Non-pigmented ciliary epithelial cell (primary cell): ENCODE measurements around the gene MRPL14.

Experiments used
- DNase-seq: peaks from one replicate; pipeline ENCODE4 v3.0.0-alpha.2; 2010; ENCODE audit warnings: low read depth

MRPL14 gene

DNA sequence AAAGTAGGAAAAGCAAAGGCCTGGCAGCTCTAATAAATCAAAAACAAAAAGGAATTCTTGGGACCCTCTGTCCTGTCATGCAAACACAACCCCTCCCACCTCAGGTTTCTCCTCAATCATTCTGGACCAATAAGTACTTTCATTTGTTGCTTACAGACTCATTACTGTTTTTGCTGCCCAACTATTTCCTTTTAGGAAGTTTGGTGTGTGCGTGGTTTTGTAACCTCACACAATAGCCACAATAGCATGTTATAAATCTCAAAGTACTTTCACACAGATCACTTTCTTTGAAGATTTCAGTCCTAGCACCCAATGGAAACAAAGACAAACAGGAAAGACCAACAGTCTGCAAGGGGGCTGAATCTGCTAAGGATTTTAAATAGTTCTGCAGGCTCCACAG, 4.5 kb downstream of the MRPL14 start:
- DNase-seq, result no peak

DNA sequence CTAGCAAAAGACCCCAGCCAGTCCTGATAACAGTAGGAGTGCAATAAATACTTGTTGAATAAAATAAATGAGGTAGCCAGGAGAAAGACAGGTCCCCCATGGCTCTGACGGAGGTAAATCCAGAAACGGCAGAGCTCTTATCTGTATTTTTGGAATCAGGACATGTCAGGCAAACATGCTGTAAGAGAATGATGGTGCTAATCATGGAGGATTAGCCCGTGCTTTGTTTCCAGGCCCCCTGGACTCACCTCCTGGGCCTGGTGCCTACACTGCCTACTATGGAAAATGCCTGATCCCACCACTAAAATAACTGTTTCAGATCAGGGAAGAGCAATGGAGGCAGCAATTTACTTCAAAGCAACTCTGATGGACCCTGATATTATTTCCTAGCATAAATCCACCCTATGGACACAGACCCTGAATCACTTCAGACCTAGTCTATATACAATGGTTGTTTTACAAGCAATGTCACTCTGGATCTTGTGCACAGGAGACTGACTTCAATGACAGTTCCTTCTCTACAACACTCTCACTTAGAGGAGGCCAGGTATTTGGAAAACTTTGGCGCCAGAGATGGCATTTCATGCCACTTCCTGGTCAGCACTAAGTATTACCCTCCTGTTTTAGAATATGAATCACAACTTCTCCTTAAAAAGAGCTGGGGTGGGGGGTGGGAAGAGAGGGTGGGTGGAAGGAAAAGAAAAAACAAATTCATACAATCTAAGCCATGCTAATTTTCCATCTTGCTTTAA, 6.4 kb downstream of the MRPL14 start:
- no peak for DNase-seq

DNA sequence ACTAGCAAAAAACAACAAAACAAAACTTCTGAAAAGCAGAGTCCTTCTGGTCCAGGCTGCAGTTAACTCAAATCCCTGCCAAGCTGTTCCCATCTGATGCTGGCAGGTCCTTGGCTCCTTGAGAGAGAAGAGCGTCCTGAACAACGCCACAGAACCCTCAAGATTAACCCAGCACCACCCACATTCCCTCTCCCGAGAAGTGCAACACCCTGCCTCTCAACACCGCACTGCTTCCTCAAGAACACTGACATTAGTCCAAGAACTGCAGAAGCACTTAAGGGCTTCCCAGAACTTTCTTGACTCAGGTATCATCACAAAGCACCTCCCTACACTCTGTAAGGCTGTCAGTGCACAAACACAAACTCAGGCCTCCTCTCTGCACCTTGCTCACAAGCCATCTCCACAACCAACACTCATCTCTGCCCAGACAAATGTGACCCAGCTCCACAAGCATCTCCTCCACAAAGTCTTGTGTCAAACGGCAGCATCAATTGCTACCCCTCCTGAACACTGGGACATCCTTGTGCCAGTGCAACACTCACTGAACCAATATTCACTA, 7.5 kb downstream of the MRPL14 start:
- no peak for DNase-seq

DNA sequence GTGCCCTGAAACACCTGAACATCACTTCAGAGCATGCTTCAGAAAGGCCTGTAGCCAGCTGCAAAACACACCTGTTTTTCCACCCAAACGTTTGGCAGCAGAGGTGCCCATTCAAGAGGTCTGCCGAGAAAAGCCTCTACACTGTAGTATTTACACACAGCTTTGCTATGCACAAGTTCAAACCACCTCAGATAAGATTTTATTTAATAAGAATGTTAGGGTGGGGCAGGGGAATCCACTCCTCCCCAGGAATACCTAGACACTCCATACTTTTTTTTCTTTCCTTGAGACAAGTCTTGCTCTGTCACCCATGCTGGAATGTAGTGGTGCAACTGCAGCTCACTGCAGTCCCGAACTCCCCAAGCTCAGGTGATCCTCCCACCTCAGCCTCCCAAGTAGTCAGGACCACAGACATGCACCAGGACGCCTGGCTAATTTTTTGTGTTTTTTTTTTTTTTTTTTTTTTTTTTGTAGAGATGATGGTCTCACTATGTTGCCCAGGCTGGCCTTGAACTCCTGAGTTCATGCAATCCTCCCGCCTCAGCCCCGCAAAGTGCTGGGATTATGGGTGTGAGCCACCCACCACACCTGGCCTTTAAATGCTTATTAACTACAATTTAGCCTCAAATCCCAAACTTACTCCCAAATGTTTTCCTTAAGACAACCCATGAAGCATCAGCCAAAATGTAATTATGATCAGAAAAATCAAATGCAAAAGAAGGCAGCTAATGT, 9.7 kb downstream of the MRPL14 start:
- no peak for DNase-seq

DNA sequence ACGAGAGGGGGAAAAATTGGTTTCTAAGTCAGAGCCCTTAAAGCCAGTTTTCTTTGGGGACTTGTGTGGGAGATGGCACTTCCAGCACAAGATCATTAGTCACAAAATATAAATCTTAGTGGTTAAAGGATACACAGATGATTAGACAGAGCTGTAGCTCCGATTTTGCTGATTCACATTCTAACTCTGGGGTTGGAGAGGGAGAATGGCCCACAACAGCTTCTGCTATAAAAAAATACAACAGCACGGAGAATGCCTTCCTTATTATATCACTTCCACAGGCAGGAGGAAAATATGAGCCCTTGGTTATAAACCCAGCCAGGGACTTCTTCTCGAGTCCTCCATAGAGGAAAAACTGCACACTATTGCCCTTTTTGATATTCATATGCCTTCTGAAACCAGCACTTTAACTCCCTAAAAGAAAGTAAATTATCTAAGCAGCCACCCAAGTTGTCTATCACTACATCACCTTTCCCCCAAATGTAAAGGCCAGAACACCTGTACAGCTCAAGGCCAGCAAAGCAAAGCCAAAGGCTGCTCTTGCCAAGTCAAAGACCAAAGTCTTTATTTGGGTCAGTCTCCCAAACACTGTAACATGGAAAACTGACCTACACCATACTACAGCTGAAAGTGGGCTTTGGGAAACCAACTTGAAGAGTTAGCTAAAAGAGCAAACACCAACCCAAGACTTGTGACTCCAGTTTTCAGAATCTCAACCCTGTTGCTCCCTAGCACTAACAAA, 10.4 kb downstream of the MRPL14 start:
- DNase-seq, result peak; percentile 84

DNA sequence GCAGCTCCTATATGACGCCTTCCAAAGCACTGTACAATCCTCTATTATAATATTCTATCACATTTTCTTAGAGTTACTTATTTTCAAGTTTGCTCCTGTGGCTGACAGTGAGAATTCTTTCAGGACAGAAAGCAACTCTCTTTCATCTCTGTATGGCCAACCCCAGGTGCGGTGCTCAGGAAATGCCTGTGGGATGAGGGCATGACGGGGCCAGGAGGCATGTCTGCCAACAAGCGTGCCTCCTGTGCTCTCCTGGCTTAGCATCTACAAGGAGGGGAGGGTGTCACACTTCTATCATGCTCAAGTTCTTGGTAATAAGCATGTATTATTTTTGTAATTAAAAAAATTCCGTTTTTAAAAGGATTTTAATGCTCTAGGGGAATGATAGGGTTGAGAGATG, 11.4 kb downstream of the MRPL14 start:
- DNase-seq, result no peak

DNA sequence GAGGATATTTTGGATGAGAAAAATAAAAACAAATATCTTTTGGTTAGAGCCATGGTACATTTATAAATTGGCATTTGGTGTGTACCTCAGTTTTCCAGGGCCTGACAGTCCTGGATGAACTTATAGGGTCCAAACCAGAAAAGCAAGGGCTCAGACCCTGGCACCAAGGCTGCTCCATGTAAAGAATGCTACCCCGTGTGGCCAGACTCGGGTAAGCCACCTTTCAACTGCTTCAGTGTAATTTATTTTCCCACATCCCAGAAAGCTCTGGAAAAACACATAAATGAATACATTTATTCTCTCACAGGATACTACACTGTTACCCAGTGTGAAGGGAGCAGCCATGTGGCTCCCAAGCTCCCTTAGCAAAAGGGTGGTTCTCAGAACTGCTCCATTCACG, 13.8 kb downstream of the MRPL14 start:
- DNase-seq, result no peak

DNA sequence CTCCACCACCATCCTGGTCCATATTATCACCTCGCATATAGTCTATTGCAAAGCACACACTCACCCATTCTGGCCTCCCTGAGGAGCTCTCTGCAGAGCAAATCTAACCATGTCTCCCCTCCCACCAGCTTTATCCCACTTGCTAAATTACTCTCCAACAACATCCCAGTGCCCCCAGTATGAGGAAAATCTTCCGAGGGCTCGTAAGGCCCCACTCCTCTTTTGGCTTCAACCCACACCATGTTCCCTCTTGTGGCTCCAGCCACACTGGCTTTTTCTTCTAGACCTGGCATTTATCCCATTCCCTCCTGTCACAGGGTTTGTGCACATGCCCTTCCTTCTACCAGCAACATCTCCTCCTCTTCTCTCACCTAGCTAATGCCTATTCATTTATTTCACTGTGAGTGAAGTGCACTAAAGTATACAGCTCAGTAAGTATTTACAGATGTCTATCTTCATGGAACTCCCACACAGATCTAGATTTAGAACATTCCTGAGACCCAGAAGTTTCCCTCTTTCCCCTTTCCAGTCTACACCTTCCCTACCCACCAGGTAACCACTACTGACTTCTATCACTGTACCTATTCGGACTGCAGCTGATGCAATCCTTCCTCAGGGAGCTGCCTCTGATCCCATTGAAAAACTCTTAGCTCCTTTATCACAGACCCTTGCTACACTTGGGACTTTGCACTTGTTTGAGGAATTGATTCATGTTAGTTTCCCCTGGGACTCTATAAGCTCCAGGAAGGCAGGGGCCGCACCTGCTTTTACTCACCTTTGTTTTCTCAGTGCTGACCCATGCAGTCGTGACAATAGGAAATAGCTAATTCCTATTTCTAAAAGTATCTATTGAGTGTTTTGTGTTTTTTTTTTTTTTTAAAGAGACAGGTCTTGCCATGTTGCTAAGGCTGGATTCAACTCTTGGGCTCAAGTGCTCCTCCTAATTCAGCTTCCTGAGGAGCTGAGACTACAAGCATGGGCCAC, 15.5 kb downstream of the MRPL14 start:
- DNase-seq, result no peak

DNA sequence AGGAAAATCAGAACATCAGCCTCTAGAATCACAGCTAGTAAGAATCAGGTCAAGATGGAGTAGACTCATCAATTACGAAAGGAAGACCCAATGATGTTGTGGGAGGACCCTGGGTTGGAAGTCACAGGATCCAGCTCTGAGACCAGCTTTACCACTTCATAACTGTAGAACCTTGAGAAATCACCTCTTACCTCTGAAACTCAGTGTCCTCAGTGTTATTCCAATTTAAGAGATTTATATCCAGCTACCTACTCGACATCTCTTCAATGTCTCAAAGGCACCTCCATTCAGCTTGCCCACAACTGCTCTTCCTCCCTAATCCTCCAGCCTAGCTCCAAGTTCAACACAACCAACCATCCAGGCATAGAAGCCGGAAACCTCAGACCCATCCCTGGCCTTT, 16.3 kb downstream of the MRPL14 start:
- DNase-seq, result no peak

DNA sequence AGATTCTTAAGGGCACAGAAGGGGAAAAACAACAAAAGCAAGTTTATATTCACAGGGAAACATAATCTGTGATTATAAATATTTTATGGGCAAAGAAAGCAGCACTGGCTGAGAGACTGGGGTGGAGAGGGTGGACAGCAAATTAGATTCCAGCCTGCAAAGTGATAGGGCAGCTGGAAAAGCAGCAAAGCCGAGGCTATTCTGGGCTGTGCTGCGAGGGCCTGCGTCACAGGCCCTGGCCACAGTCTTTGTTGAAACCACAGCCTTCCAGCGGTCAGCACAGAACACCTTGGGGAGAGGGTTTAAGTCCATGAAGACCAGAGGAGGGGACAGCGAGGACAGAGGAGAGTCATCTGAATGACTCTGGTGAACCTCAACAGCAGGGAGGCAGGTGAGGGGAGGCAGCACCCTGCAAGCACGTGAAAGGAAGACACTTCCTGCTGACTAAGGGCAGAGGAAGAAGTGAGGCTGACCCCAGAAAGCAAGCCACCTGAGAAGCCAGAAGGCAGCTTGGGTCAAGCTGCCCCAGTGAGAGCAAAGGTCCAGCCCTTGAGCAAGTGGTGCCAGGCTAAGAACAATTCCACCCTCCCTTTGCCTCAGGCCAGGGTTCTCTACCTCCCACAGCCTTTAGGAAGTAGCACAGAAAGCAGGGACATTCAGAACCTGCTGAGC, 17.1 kb downstream of the MRPL14 start:
- DNase-seq, result no peak

DNA sequence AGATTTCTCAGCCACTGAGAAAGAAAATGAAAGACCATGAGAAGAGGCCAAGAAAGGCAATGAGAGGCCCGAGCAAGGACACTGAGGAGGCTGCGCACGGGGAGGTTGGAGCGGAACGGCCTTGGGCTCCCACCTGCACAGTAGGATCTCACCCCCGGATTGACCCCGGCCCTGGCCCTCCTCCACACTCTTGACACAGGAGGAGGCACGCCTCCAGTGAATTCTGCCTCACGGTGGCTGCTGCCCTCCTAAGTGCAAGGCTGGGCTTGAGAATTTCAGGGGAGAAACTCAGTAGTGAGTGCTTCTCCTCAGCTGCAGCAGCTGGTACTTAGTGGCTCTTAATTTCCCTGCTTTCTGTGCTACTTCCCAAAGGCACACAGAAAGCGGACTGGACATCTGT, 18.0 kb downstream of the MRPL14 start:
- no peak for DNase-seq

DNA sequence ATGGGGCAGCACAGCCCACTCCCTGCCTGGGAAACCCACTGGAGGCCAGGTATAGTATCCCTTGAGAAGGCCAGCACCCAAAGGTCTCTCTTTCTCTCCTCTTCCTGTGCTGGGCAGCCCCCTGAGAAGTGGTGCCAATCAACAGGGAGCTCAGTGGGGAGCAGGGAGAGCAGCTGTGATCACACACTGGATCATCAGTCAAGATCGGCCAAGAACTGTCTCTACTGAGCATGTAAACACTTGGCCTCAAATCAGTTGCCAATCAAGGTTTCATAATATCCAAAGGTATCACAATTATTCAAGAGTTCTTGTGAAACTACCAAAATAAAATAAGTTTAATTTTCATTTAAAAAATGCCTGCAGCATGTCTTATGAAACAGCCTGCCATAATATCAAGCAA, 18.8 kb downstream of the MRPL14 start:
- DNase-seq, result no peak

DNA sequence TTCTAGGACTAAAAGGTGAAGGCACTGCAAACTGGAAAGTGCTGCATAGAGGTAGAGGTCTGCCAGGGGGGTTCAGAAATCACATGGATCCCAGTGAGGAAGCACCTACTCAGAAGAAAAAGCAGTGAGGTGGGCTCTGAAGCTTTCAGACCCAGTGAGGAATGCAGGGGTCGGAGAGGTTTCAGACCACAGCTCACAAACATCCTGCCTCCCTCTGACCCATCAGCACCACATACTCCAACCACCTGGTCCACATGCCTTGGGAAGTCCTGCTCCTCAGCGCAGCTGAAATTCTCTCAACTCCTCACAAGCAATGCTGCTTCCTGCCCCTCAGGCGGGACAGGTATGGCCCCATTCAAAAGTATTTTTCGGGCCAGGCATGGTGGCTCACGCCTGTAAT, 20.2 kb downstream of the MRPL14 start:
- DNase-seq, result no peak

DNA sequence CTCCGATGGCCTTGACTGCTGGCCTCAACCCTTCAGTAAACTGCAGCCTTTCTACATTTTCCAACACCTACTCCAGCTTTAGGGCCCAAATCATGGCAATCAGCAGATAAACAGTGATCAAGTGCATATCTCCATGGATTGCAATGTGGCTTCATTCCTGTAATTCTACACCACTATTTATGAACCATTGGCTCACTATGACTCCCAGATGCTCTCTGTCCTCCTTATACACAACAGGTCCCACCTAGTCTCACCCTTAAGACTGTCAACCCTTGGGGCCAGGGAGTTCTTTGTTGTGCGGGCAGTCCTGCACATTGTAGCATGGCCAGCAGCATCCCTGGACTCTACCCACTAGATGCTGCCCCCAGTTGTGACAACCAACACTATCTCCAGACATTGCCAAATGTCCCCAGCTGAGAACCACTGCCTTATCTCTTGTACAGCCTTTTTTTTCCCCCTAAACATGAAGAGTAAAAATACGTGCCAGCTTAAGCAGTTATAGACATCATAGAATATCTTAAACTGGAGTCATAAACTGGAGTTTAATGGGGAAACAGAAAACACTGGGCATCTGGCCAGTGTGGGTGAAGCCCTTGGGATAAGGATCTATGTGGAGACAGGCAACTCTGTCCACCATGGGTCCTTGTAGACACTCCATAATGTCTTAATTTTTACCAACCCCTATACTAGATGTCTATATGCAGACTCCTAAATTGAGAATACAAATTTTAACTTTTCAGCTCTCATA, 21.1 kb downstream of the MRPL14 start:
- no peak for DNase-seq

DNA sequence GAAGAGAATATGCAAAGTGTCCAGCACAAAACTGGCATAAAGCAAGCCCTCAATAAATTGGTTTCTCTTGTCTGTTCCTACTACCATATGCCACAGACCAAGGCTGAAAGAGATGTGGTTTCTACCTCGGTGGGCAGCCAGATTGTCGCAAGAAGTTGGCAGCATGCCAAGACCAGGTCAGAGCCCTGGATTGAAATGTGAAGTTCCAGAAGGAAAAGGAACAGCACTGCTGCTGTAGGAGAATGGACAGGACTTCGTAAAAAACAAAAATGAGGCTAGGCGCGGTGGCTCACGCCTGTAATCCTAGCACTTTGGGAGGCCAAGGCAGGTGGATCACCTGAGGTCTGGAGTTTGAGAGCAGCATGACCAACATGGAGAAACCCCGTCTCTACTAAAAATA, 22.1 kb downstream of the MRPL14 start:
- DNase-seq, result no peak

DNA sequence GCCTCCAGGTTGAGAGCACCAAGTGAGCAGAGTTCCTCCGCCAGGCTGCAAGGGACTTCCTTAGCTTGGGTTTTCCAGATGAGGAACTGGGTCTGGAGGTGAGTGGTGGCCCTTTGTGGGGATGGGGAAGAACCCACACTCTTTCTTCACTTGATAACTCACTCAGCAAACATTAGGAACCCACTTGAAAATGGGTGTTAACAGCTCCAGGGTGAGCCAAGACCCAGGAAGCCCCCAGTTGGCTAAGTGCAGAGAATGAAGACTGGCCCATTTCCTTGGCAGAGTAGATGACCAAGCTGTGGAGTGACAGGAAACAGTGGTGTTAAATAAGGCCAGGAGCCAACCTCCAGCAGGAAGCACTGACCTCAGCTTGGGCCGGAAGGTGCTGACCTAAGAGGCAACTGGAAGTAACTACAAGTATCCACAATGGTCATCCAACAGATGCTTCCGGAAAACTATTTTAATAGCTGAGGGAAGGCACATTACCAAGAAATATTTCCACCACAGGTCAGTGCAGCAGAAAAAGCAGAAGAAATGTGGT, 22.7 kb downstream of the MRPL14 start:
- no peak for DNase-seq

DNA sequence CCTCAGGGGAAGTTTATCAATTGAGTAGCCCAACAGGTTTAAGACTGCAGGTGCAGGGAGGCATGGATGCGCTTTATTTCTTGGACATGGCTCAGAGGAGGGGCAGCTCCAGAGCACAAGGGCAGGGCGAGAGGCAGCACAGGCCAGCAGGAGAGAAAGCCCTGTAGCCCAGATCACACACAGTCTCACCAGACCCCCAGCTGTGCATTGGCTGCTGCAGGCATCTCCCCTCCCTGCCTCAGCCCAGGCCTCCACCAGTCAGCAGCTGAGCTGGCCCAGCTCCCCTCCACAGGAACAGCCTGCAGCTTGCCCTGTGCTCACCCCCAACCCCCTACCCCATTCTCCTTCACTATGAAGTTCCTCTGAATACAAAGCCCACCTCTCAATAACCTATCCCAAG, 24.7 kb downstream of the MRPL14 start:
- no peak for DNase-seq

DNA sequence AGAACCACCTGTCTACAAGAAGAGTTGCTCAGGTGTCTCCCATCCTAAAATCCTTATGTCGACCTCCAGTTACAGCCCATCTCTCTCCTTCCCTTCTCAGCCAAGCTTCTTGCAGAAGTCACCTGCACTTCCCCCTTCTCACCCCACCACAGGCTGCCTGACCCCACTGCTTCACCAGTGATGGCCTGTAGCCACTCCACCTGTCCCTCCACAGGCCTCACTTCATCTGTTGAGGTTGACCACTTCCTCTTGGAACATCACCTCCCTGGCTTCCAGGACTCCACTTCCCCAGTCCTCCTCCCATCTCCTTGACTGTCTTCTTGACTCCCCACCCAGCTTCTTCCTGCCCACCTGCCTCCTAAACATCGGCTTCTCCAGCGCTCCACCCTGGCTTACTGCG, 25.4 kb downstream of the MRPL14 start:
- DNase-seq, result no peak

DNA sequence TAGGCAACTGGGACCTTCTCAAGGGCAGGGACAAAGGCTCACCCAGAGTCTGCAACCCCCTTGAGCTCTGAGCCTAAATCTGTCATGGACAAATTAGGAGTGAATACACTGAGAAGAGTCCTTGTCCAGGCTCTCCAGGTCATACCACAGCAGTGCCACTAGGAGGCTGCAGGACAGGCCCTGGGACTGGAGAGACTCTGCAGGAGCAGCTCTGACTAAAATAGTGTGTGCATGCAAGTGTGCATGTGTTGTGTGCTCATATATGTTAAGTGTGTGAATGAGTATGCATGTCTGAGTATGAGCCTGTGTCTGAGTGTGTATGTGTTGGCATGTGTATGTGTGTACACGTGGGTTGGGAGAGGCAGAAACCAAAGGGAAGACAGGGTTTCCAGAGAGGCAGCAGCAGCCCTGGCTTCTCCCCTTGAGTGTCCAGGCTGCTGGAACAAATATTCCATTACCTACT, 27.1 kb downstream of the MRPL14 start:
- no peak for DNase-seq

DNA sequence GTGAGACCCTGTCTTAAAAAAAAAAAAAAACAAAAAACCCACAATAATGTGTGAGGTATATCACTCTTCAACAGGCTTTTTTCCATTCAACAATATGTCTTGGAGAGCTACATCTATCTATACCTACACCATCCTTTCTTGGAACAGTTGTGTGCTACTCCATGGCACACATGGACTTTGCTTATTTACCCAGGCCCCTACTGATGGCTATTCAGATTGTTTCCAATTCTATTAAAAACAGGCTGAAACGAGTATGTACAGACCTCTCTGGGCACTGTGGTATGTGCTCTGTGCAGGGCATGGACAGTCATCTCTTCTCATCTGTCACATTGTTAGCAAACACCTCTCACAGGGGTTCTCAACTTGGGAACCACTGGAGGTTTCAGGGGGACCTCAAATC, 28.1 kb downstream of the MRPL14 start:
- no peak for DNase-seq
